ENCODE data around the gene CENPA. TPM values are rescaled to one million over a fixed set of nuclear protein-coding genes. Genes with fewer than 3 reads are reported as not detected.

The CENPA gene
- total and polyA plus RNA-seq, 2 donors (not counting 1 experiment from before 2014, with no cell fraction given): 6.1 to 9.7 TPM

- no peak overlapping the region for H2AFZ ChIP-seq (ENCODE audit: low read length)
- no peaks in the 10 kb centered on the region for H3K9me3 ChIP-seq (ENCODE audit: control insufficient read depth, insufficient read depth, low read depth, low read length)
- H3K4me2 ChIP-seq (ENCODE audit: extremely low read depth, insufficient read depth, low read length): no peak overlapping the region
- peaks cover 6% of the 10 kb centered on the region for H3K4me1 ChIP-seq (ENCODE audit: control insufficient read depth, extremely low read depth, insufficient read depth, low read length)
- H3K27me3 ChIP-seq (ENCODE audit: control insufficient read depth, insufficient read depth, low read length): peaks cover 3% of the 10 kb centered on the region
- no peaks in the 10 kb centered on the region for H4K20me1 ChIP-seq (ENCODE audit: control insufficient read depth, extremely low read depth, insufficient read depth, low read length)
- H3K9ac ChIP-seq (ENCODE audit: insufficient read depth, low read length): no peak overlapping the region
- H3K4me3 ChIP-seq (replicated peaks in 1 of 4; ENCODE audit: control extremely low read depth in 1 of 4, insufficient read depth in 1 of 4, low read depth in 3 of 4, low read length in 4 of 4): no peak overlapping the region
- H3K36me3 ChIP-seq (ENCODE audit: control insufficient read depth, insufficient read depth, low read length): no peaks in the 10 kb centered on the region
- no peak for TF ChIP-seq CTCF (conservative IDR thresholded peaks at IDR 0.05 in 1 of 2, IDR thresholded peaks at IDR 0.05 in 1 of 2; ENCODE audit: low read depth in 1 of 2, low read length in 2 of 2)
- TF ChIP-seq EZH2 (IDR thresholded peaks at IDR 0.05; ENCODE audit: low read length, missing control alignments): no peak
- H3K79me2 ChIP-seq (ENCODE audit: control insufficient read depth, insufficient read depth, low read length): no peaks in the 10 kb centered on the region
- no peak for DNase-seq (ENCODE audit: low read depth in 2 of 2)
- no peak overlapping the region for H3K27ac ChIP-seq (ENCODE audit: insufficient read depth, low read length)
These were observed 46.3 kb upstream of the CENPA start for GRCh38 chr2:26739514-26739913.

- no peak overlapping the region for H3K4me2 ChIP-seq (ENCODE audit: extremely low read depth, insufficient read depth, low read length)
- no peak for DNase-seq (ENCODE audit: low read depth in 2 of 2)
- H3K9ac ChIP-seq (ENCODE audit: insufficient read depth, low read length): no peak overlapping the region
- H3K27me3 ChIP-seq (ENCODE audit: control insufficient read depth, insufficient read depth, low read length): peaks cover 3% of the 10 kb centered on the region
- H3K36me3 ChIP-seq (ENCODE audit: control insufficient read depth, insufficient read depth, low read length): no peaks in the 10 kb centered on the region
- TF ChIP-seq CTCF (conservative IDR thresholded peaks at IDR 0.05 in 1 of 2, IDR thresholded peaks at IDR 0.05 in 1 of 2; ENCODE audit: low read depth in 1 of 2, low read length in 2 of 2): no peak
- peaks cover 5% of the 10 kb centered on the region for H3K4me1 ChIP-seq (ENCODE audit: control insufficient read depth, extremely low read depth, insufficient read depth, low read length)
- no peak overlapping the region for H3K27ac ChIP-seq (ENCODE audit: insufficient read depth, low read length)
- no peaks in the 10 kb centered on the region for H3K79me2 ChIP-seq (ENCODE audit: control insufficient read depth, insufficient read depth, low read length)
- H3K9me3 ChIP-seq (ENCODE audit: control insufficient read depth, insufficient read depth, low read depth, low read length): no peaks in the 10 kb centered on the region
- H4K20me1 ChIP-seq (ENCODE audit: control insufficient read depth, extremely low read depth, insufficient read depth, low read length): no peaks in the 10 kb centered on the region
- no peak overlapping the region for H3K4me3 ChIP-seq (replicated peaks in 1 of 4; ENCODE audit: control extremely low read depth in 1 of 4, insufficient read depth in 1 of 4, low read depth in 3 of 4, low read length in 4 of 4)
- H2AFZ ChIP-seq (ENCODE audit: low read length): no peak overlapping the region
These were observed 45.5 kb upstream of the CENPA start for GRCh38 chr2:26740346-26740745.

- Histone ChIP-seq H4K20me1 (ENCODE audit: control insufficient read depth, extremely low read depth, insufficient read depth, low read length) (no peaks in the 10 kb centered on the region), H3K4me2 (ENCODE audit: extremely low read depth, insufficient read depth, low read length) (no peak overlapping the region), H3K4me3 (replicated peaks in 1 of 4; ENCODE audit: control extremely low read depth in 1 of 4, insufficient read depth in 1 of 4, low read depth in 3 of 4, low read length in 4 of 4) (no peak overlapping the region), H3K27ac (ENCODE audit: insufficient read depth, low read length) (no peak overlapping the region), H3K9ac (ENCODE audit: insufficient read depth, low read length) (no peak overlapping the region), H3K9me3 (ENCODE audit: control insufficient read depth, insufficient read depth, low read depth, low read length) (no peaks in the 10 kb centered on the region), H3K27me3 (ENCODE audit: control insufficient read depth, insufficient read depth, low read length) (peaks cover 3% of the 10 kb centered on the region), H2AFZ (ENCODE audit: low read length) (no peak overlapping the region), H3K36me3 (ENCODE audit: control insufficient read depth, insufficient read depth, low read length) (no peaks in the 10 kb centered on the region), H3K4me1 (ENCODE audit: control insufficient read depth, extremely low read depth, insufficient read depth, low read length) (peaks cover 2% of the 10 kb centered on the region), H3K79me2 (ENCODE audit: control insufficient read depth, insufficient read depth, low read length) (no peaks in the 10 kb centered on the region)
- peak in 1 of 2 donors; percentile 39 for DNase-seq (ENCODE audit: low read depth in 2 of 2)
- TF ChIP-seq EZH2 (IDR thresholded peaks at IDR 0.05; ENCODE audit: low read length, missing control alignments) (no peak), CTCF (conservative IDR thresholded peaks at IDR 0.05 in 1 of 2, IDR thresholded peaks at IDR 0.05 in 1 of 2; ENCODE audit: low read depth in 1 of 2, low read length in 2 of 2) (peak in 1 of 2 donors; percentile 10)
These were observed 45.0 kb upstream of the CENPA start for GRCh38 chr2:26740890-26741302.

Measured in fibroblast of lung (primary cell).